Endodermal cell (in vitro differentiated cells): ENCODE results near the gene UBE2E1. TPM values are rescaled to one million over a fixed set of nuclear protein-coding genes. Genes with fewer than 3 reads are reported as not detected.

Experiments
- DNase-seq: peaks from one replicate; pipeline ENCODE4 v3.0.0-alpha.2; 2017
- H3K27ac ChIP-seq: 2 replicates; pipeline ENCODE4 v1.5.1; 2013; ENCODE audit warnings: mild to moderate bottlenecking, low read depth, low read length, moderate library complexity
- H3K27me3 ChIP-seq: 2 replicates; pipeline ENCODE4 v1.6.1; 2013; ENCODE audit warnings: mild to moderate bottlenecking, low read length, moderate library complexity; ENCODE audit not compliant: insufficient read depth, control insufficient read depth, poor library complexity, severe bottlenecking
- H3K36me3 ChIP-seq: 2 replicates; pipeline ENCODE4 v1.7.0; 2013; ENCODE audit warnings: mild to moderate bottlenecking, low read length, moderate library complexity; ENCODE audit not compliant: control insufficient read depth, insufficient read depth
- H3K4me1 ChIP-seq: one replicate; pipeline ENCODE4 v1.7.0; 2013; ENCODE audit warnings: low read length; ENCODE audit not compliant: control insufficient read depth, insufficient read depth
- H3K4me3 ChIP-seq: 2 replicates; pipeline ENCODE4 v1.5.1; 2013; ENCODE audit warnings: mild to moderate bottlenecking, low read length, moderate library complexity
- H3K9ac ChIP-seq: 2 replicates; pipeline ENCODE4 v1.6.1; 2013; ENCODE audit warnings: mild to moderate bottlenecking, low read length, moderate library complexity; ENCODE audit not compliant: poor library complexity, severe bottlenecking; ENCODE audit errors: extremely low read depth
- H3K9me3 ChIP-seq: 2 replicates; pipeline ENCODE4 v1.6.1; 2013; ENCODE audit warnings: mild to moderate bottlenecking, low read length, moderate library complexity; ENCODE audit not compliant: control insufficient read depth
- H3K27ac Mint-ChIP-seq: 2 replicates; pipeline ENCODE4 v1.8.0; 2020; ENCODE audit warnings: mixed read lengths
- H3K27me3 Mint-ChIP-seq: 2 replicates; pipeline ENCODE4 v1.8.0; 2021; ENCODE audit warnings: mild to moderate bottlenecking, mixed read lengths; ENCODE audit not compliant: insufficient read depth
- H3K36me3 Mint-ChIP-seq: 2 replicates; pipeline ENCODE4 v1.8.0; 2020; ENCODE audit warnings: low read depth, mixed read lengths
- H3K4me1 Mint-ChIP-seq: 2 replicates; pipeline ENCODE4 v1.8.0; 2020; ENCODE audit warnings: mixed read lengths
- H3K4me3 Mint-ChIP-seq: 2 replicates; pipeline ENCODE4 v1.8.0; 2020; ENCODE audit warnings: mild to moderate bottlenecking, moderate library complexity, mixed read lengths
- H3K9me3 Mint-ChIP-seq: 2 replicates; pipeline ENCODE4 v1.8.0; 2020; ENCODE audit warnings: mild to moderate bottlenecking, mixed read lengths
- CTCF ChIP-seq: fragments of 200-600 bp; sonication (generic); conservative IDR thresholded peaks from 2 replicates; pipeline ENCODE4 v1.5.0; 2021; ENCODE audit warnings: antibody characterized with exemption, mild to moderate bottlenecking
- WGBS, 2 experiments: methylation state at CpG; one replicate each; pipeline versions ENCODE4 v1.1.5 to v1.1.7; 2013; ENCODE audit warnings: missing lambda C conversion rate in 2 of 2, mixed read lengths in 1 of 2; ENCODE audit not compliant: insufficient coverage in 1 of 2, insufficient read length in 1 of 2; 5-methylcytosine and 5-hydroxymethylcytosine counted together
- total RNA-seq, 2 donors: library from RNA; stranded (reverse); fragmentation: NEBNext Ultra II Directional in 1 of 2; extraction: Animal tissue kit (Norgen Biotek cat#: 25700) in 1 of 2; gene quantifications; 2 replicates in 1 of 2; 3 replicates in 1 of 2; pipeline ENCODE4 v1.2.1, GENCODE V29; 2021

UBE2E1 gene
- total RNA-seq, 2 donors from 2014 or later = 112 to 120 TPM

GRCh38 chr3:23811185-23811527 is 5.4 kb downstream of the UBE2E1 start:
- H3K36me3 ChIP-seq = peaks cover 52% of the 10 kb centered on the region
- no peaks in the 10 kb centered on the region for H3K27me3 ChIP-seq
- peak overlapping the region; percentile 87 for H3K4me3 ChIP-seq
- no peaks in the 10 kb centered on the region for H3K9me3 Mint-ChIP-seq
- H3K9ac ChIP-seq = peak overlapping the region; percentile 88
- DNase-seq = no peak
- no peak for TF ChIP-seq CTCF
- peaks cover 10% of the 10 kb centered on the region for H3K4me1 ChIP-seq
- H3K27ac Mint-ChIP-seq = peak overlapping the region; percentile 98
- peaks cover 46% of the 10 kb centered on the region for H3K36me3 Mint-ChIP-seq
- H3K4me3 Mint-ChIP-seq = peak overlapping the region; percentile 91
- H3K9me3 ChIP-seq = peaks cover 5% of the 10 kb centered on the region
- peaks cover 49% of the 10 kb centered on the region for H3K4me1 Mint-ChIP-seq
- H3K27me3 Mint-ChIP-seq = no peaks in the 10 kb centered on the region
- WGBS, 2 experiments = 47 to 61% methylated on average over 8 to 10 of the region's 10 CpGs
- no peak overlapping the region for H3K27ac ChIP-seq

- peaks cover 49% of the 10 kb centered on the region for H3K4me1 Mint-ChIP-seq
- H3K27me3 ChIP-seq = no peaks in the 10 kb centered on the region
- no peak overlapping the region for H3K27ac Mint-ChIP-seq
- H3K4me3 ChIP-seq = peak overlapping the region; percentile 87
- TF ChIP-seq CTCF = no peak
- H3K36me3 ChIP-seq = peaks cover 52% of the 10 kb centered on the region
- peak overlapping the region; percentile 91 for H3K4me3 Mint-ChIP-seq
- peaks cover 5% of the 10 kb centered on the region for H3K9me3 ChIP-seq
- no peaks in the 10 kb centered on the region for H3K9me3 Mint-ChIP-seq
- H3K36me3 Mint-ChIP-seq = peaks cover 51% of the 10 kb centered on the region
- H3K4me1 ChIP-seq = peaks cover 10% of the 10 kb centered on the region
- H3K27ac ChIP-seq = no peak overlapping the region
- H3K9ac ChIP-seq = no peak overlapping the region
- no peak for DNase-seq
- H3K27me3 Mint-ChIP-seq = no peaks in the 10 kb centered on the region
Measured at GRCh38 chr3:23811919-23812318, 6.2 kb downstream of the UBE2E1 start.

GRCh38 chr3:23815879-23816278 is 10.1 kb downstream of the UBE2E1 start:
- peaks cover 5% of the 10 kb centered on the region for H3K9me3 ChIP-seq
- no peaks in the 10 kb centered on the region for H3K27me3 Mint-ChIP-seq

More at GRCh38 chr3:23815879-23816278, 10.1 kb downstream of the UBE2E1 start:
- Mint-ChIP-seq H3K9me3 (no peaks in the 10 kb centered on the region), H3K36me3 (peaks cover 43% of the 10 kb centered on the region), H3K27ac (no peak overlapping the region), H3K4me1 (peaks cover 26% of the 10 kb centered on the region), H3K4me3 (no peak overlapping the region)
- DNase-seq = no peak
- 98 to 100% methylated on average over 2 to 3 of the region's 3 CpGs for WGBS, 2 experiments
- TF ChIP-seq CTCF = no peak
- Histone ChIP-seq H3K4me1 (no peaks in the 10 kb centered on the region), H3K4me3 (no peak overlapping the region), H3K9ac (no peak overlapping the region), H3K27ac (no peak overlapping the region), H3K27me3 (no peaks in the 10 kb centered on the region), H3K36me3 (peaks cover 51% of the 10 kb centered on the region)
